HCT116 (cell line): ENCODE measurements around the gene XYLT1. TPM values are rescaled to one million over a fixed set of nuclear protein-coding genes. Genes with fewer than 3 reads are reported as not detected.

Source experiments
- ATAC-seq: fragments of 200-7000 bp; cut with Tn5 transposase; 2 replicates; pipeline ENCODE4 v1.9.1; 2020; ENCODE audit warnings: mild to moderate bottlenecking, moderate library complexity
- BruUV-seq: library from RNA; stranded (reverse); fragments of 400-500 nt; replicated peaks from 2 replicates; lab custom pipeline; 2021; lab: Mats Ljungman, UMichigan
- CTCF ChIA-PET: fragments of 300-600 bp; sonication (Branson Sonifier 250); formaldehyde crosslinking; loops from one replicate; lab custom pipeline; 2021; ENCODE audit warnings: antibody characterized with exemption; lab: Charles Lee
- POLR2A ChIA-PET: fragments of 300-600, 350-600 bp; sonication (Branson Sonifier 250); formaldehyde crosslinking; loops from one replicate; lab custom pipeline; 2021; ENCODE audit warnings: antibody characterized with exemption; lab: Charles Lee
- RAD21 ChIA-PET, 2 experiments: fragments of 300-600 bp; sonication (Branson Sonifier 250); formaldehyde crosslinking; loops; one replicate each; lab custom pipeline; 2023; ENCODE audit warnings: low total read pairs in 2 of 2; ENCODE audit not compliant: uncharacterized antibody in 2 of 2, unreplicated experiment in 2 of 2, low non-redundant PET in 1 of 2; lab: Charles Lee
- DNase-seq: peaks from one replicate; pipeline ENCODE4 v3.0.0-alpha.2; 2010; ENCODE audit warnings: low read depth, low spot score
- H2AFZ ChIP-seq: fragments of 200-600 bp; shearing (Covaris generic), sonication (generic); 2 replicates; pipeline ENCODE4 v1.6.1; 2017; ENCODE audit warnings: low read depth, mixed run types, mixed read lengths, antibody characterized with exemption, low read length; ENCODE audit not compliant: poor library complexity, severe bottlenecking
- H3K27ac ChIP-seq: 2 replicates; pipeline ENCODE4 v1.5.1; 2012; ENCODE audit warnings: low read depth, low read length
- H3K27me3 ChIP-seq: fragments of 200-600 bp; sonication (generic); 2 replicates; pipeline ENCODE4 v1.6.1; 2016; ENCODE audit warnings: mixed run types, low read length, mixed read lengths; ENCODE audit not compliant: insufficient read depth
- H3K36me3 ChIP-seq, 2 experiments: fragments of 200-500 bp in 1 of 2; fragments of 200-600 bp in 1 of 2; sonication (Bioruptor generic) in 1 of 2; sonication (generic) in 1 of 2; 2 replicates each; pipeline versions ENCODE4 v1.5.1 to v1.6.1; 2014 to 2016; ENCODE audit warnings: low read length in 2 of 2, inconsistent platforms in 1 of 2, mixed read lengths in 1 of 2, mixed run types in 1 of 2; ENCODE audit not compliant: insufficient read depth in 2 of 2, control insufficient read depth in 1 of 2
- H3K4me1 ChIP-seq, 2 experiments: fragments of 200-600 bp in 1 of 2; sonication (generic) in 1 of 2; 2 replicates each; pipeline versions ENCODE4 v1.5.1 to v1.6.1; 2012 to 2017; ENCODE audit warnings: low read length in 2 of 2, inconsistent platforms in 1 of 2, mild to moderate bottlenecking in 1 of 2, mixed read lengths in 1 of 2, mixed run types in 1 of 2, moderate library complexity in 1 of 2; ENCODE audit not compliant: insufficient read depth in 2 of 2, control insufficient read depth in 1 of 2
- H3K4me2 ChIP-seq: fragments of 200-600 bp; sonication (generic); 2 replicates; pipeline ENCODE4 v1.6.1; 2017; ENCODE audit warnings: mixed run types, low read length, mixed read lengths
- H3K4me3 ChIP-seq, 2 experiments: fragments of 200-600 bp in 1 of 2; sonication (generic) in 1 of 2; replicated peaks in 1 of 2; 2 replicates each; pipeline ENCODE4 v1.5.1; 2011 to 2016; ENCODE audit warnings: low read length in 2 of 2, control low read depth in 1 of 2, low read depth in 1 of 2, mild to moderate bottlenecking in 1 of 2, mixed read lengths in 1 of 2, mixed run types in 1 of 2
- H3K79me2 ChIP-seq: fragments of 200-600 bp; sonication (generic); 2 replicates; pipeline ENCODE4 v1.6.1; 2017; ENCODE audit warnings: mild to moderate bottlenecking, mixed run types, low read length, moderate library complexity, mixed read lengths; ENCODE audit not compliant: insufficient read depth
- H3K9ac ChIP-seq: fragments of 200-600 bp; sonication (generic); 2 replicates; pipeline ENCODE4 v1.6.1; 2016; ENCODE audit warnings: low read length, mixed read lengths
- H3K9me2 ChIP-seq: fragments of 200-600 bp; sonication (generic), shearing (Covaris generic); 2 replicates; pipeline ENCODE4 v1.6.1; 2017; ENCODE audit warnings: mixed run types, mild to moderate bottlenecking, moderate library complexity; ENCODE audit not compliant: insufficient read depth
- H3K9me3 ChIP-seq, 2 experiments: fragments of 200-500 bp in 1 of 2; fragments of 200-600 bp in 1 of 2; sonication (Bioruptor generic) in 1 of 2; sonication (generic) in 1 of 2; 2 replicates each; pipeline ENCODE4 v1.6.1; 2014 to 2017; ENCODE audit warnings: low read length in 2 of 2, mixed read lengths in 2 of 2, inconsistent platforms in 1 of 2, low read depth in 1 of 2, mild to moderate bottlenecking in 1 of 2, mixed run types in 1 of 2, moderate library complexity in 1 of 2; ENCODE audit not compliant: control insufficient read depth in 1 of 2, insufficient read depth in 1 of 2
- H4K20me1 ChIP-seq: fragments of 200-600 bp; sonication (generic), shearing (Covaris generic); 2 replicates; pipeline ENCODE4 v1.6.1; 2017; ENCODE audit warnings: mixed run types, mild to moderate bottlenecking, moderate library complexity; ENCODE audit not compliant: insufficient read depth
- CTCF ChIP-seq, 3 experiments: fragments of 200-600 bp in 1 of 3; sonication (generic) in 1 of 3; IDR thresholded peaks in 2 of 3; conservative IDR thresholded peaks in 1 of 3; 2 replicates each; pipeline ENCODE4 v1.5.1; 2012 to 2017; ENCODE audit warnings: low read depth in 2 of 3, low read length in 2 of 3, antibody characterized with exemption in 1 of 3, borderline replicate concordance in 1 of 3, control low read depth in 1 of 3, mild to moderate bottlenecking in 1 of 3, mixed read lengths in 1 of 3, mixed run types in 1 of 3, moderate library complexity in 1 of 3; ENCODE audit not compliant: insufficient read depth in 1 of 3
- EZH2 ChIP-seq: fragments of 200-600 bp; sonication (generic); IDR thresholded peaks from 2 replicates; pipeline ENCODE4 v1.6.1; 2017; ENCODE audit warnings: antibody characterized with exemption, mixed run types
- POLR2A ChIP-seq: IDR thresholded peaks from 2 replicates; pipeline ENCODE4 v1.7.0; 2011; ENCODE audit warnings: borderline replicate concordance; ENCODE audit not compliant: insufficient read depth, insufficient read length; ENCODE audit errors: extremely low read depth
- RAD21 ChIP-seq: IDR thresholded peaks from 2 replicates; pipeline ENCODE4 v1.6.1; 2012; ENCODE audit warnings: low read depth, mild to moderate bottlenecking
- SIN3A ChIP-seq: IDR thresholded peaks from 2 replicates; pipeline ENCODE4 v1.6.1; 2012; ENCODE audit warnings: low read depth
- SP1 ChIP-seq: IDR thresholded peaks from 2 replicates; pipeline ENCODE4 v1.6.1; 2012; ENCODE audit warnings: low read depth
- intact Hi-C: fragments of 100-400 bp; cut with micrococcal nuclease; formaldehyde crosslinking; loops from 2 replicates; pipeline ENCODE4 v1.10.0; 2022
- total RNA-seq: library from RNA; stranded (reverse); gene quantifications from one replicate; pipeline ENCODE4 v1.2.1, GENCODE V29; 2021; ENCODE audit not compliant: unreplicated experiment
- TF ChIP-seq, protein P1 (sequence below): IDR thresholded peaks from 2 replicates; pipeline ENCODE4 v1.6.1; 2011; ENCODE audit warnings: mild to moderate bottlenecking, low read length, moderate library complexity; ENCODE audit not compliant: insufficient replicate concordance; ENCODE audit errors: extremely low read depth

The XYLT1 gene
- total RNA-seq, 1 experiment from 2014 or later, result 4.5 TPM

DNA sequence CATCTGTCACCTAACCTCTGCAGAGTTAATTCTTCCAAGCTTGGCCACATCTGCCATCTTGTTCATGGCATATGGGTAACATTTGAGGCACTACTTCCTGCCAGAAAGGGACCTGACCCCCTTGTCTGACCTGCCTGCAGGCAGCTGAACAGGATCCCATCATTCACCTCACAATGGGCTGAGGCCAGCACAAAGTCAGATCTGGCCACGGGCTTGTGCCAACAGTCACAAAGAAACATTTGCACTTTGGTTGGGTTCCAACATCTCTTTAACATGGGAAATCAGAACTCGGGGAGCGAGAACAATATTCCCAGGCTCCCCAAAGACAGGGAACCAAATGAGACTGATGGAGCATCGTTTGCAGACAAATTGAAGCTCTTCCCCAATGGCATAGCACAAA is 116.1 kb downstream of the XYLT1 start:
- Histone ChIP-seq H3K79me2 (no peaks in the 10 kb centered on the region), H3K4me2 (no peak overlapping the region), H3K9me2 (no peaks in the 10 kb centered on the region), H3K4me3 (no peak overlapping the region), H3K9ac (no peak overlapping the region), H3K4me1 (peaks cover 0 to 3% of the 10 kb centered on the region in 2 experiments; a peak in 3 of 4 replicates), H3K36me3 (no peaks in the 10 kb centered on the region), H3K27me3 (no peaks in the 10 kb centered on the region)
- ATAC-seq, result no peak
- BruUV-seq, result no TSS peak
- CTCF ChIA-PET, result no interaction called here
- intact Hi-C loops, result no loop called here
- no peak for TF ChIP-seq SP1
- no peak for TF ChIP-seq EZH2
- TF ChIP-seq, all 23 proteins: peak for 0
- no peak for DNase-seq
- ChIA-PET POLR2A (no interaction called here), RAD21 (no interaction called here)
- no peak overlapping the region for H2AFZ ChIP-seq
- no peaks in the 10 kb centered on the region for H4K20me1 ChIP-seq
- no peaks in the 10 kb centered on the region for H3K9me3 ChIP-seq
- no peak overlapping the region for H3K27ac ChIP-seq

DNA sequence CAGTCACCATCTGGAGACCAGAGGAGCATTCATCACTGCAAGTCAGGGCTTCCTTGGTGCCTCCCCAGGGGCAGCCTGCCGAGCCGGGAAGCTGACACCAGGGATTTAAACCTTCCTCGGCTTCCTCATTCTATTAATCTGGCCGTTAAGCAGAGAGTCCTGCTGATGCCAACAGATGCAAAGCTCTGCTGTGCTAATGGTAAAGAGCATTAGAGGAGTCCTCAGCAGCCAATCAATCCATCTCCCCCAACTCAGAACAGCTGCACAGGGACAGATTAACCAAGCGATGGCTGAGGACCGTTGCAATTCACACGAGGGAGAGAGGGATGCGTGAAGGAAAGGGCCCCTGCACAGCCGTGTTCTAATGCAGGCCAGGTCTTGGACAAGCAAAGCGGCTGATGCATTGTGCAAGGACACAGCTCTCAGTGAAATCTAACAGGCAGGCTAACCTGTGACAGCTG is 116.6 kb downstream of the XYLT1 start:
- Histone ChIP-seq H3K27ac (no peak overlapping the region), H3K4me1 (no peaks in the 10 kb centered on the region), H3K9me3 (no peaks in the 10 kb centered on the region), H2AFZ (no peak overlapping the region), H3K9me2 (no peaks in the 10 kb centered on the region), H3K4me3 (no peak overlapping the region), H3K4me2 (no peak overlapping the region), H3K79me2 (no peaks in the 10 kb centered on the region), H4K20me1 (no peaks in the 10 kb centered on the region)
- POLR2A ChIA-PET, result no interaction called here
- intact Hi-C loops, result no loop called here
- CTCF ChIA-PET, result no interaction called here
- no peak for TF ChIP-seq SIN3A
- no peak for TF ChIP-seq POLR2A
- TF ChIP-seq CTCF (IDR thresholded peaks at IDR 0.05 in 2 of 3, conservative IDR thresholded peaks at IDR 0.05 in 1 of 3; ENCODE audit: borderline replicate concordance in 1 of 3, insufficient read depth in 1 of 3, low read depth in 2 of 3, low read length in 2 of 3), result no peak
- TF ChIP-seq RAD21, result no peak
- TF ChIP-seq, protein P1, sequence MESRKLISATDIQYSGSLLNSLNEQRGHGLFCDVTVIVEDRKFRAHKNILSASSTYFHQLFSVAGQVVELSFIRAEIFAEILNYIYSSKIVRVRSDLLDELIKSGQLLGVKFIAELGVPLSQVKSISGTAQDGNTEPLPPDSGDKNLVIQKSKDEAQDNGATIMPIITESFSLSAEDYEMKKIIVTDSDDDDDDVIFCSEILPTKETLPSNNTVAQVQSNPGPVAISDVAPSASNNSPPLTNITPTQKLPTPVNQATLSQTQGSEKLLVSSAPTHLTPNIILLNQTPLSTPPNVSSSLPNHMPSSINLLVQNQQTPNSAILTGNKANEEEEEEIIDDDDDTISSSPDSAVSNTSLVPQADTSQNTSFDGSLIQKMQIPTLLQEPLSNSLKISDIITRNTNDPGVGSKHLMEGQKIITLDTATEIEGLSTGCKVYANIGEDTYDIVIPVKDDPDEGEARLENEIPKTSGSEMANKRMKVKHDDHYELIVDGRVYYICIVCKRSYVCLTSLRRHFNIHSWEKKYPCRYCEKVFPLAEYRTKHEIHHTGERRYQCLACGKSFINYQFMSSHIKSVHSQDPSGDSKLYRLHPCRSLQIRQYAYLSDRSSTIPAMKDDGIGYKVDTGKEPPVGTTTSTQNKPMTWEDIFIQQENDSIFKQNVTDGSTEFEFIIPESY, result no peak
- TF ChIP-seq, all 23 proteins: peak for 0
- H3K9ac ChIP-seq, result no peak overlapping the region
- no peak for DNase-seq
- no peaks in the 10 kb centered on the region for H3K36me3 ChIP-seq
- no TSS peak for BruUV-seq
- H3K27me3 ChIP-seq, result no peaks in the 10 kb centered on the region
- no peak for ATAC-seq
- RAD21 ChIA-PET, result no interaction called here
